Activated CD4-positive, alpha-beta T cell treated with anti-CD3 and anti-CD28 coated beads, Interleukin-2, amount 10 ng/mL, durations not matched to agents 7 days and 5 days (primary cell): Measurements from ENCODE around the gene SLCO3A1. TPM values are rescaled to one million over a fixed set of nuclear protein-coding genes. Genes with fewer than 3 reads are reported as not detected.
"Not testable (repeated sequence)": the region's sequence is repeated elsewhere in the genome, so short reads cannot be mapped to it uniquely, and the experiment has no call there.

Experiments
- CTCF ChIA-PET: fragments of 350-600 bp; sonication (Branson Sonifier 250); formaldehyde crosslinking; loops from one replicate; lab custom pipeline; 2021; ENCODE audit warnings: antibody characterized with exemption; lab: Charles Lee
- POLR2A ChIA-PET: fragments of 350-600 bp; sonication (Branson Sonifier 250); formaldehyde crosslinking; loops from one replicate; lab custom pipeline; 2021; ENCODE audit warnings: antibody characterized with exemption; lab: Charles Lee
- DNase-seq: peaks from one replicate; pipeline ENCODE4 v3.0.0-alpha.2; 2020
- H3K27ac Mint-ChIP-seq: one replicate; pipeline ENCODE4 v1.8.0; 2021; ENCODE audit warnings: mild to moderate bottlenecking, moderate library complexity, mixed read lengths
- H3K27me3 Mint-ChIP-seq: one replicate; pipeline ENCODE4 v1.8.0; 2021; ENCODE audit warnings: mixed read lengths
- H3K36me3 Mint-ChIP-seq: one replicate; pipeline ENCODE4 v1.8.0; 2021; ENCODE audit warnings: low read depth, mixed read lengths
- H3K4me1 Mint-ChIP-seq: one replicate; pipeline ENCODE4 v1.8.0; 2021; ENCODE audit warnings: mixed read lengths
- H3K4me3 Mint-ChIP-seq: one replicate; pipeline ENCODE4 v1.8.0; 2021; ENCODE audit warnings: mild to moderate bottlenecking, moderate library complexity, mixed read lengths
- H3K9me3 Mint-ChIP-seq: one replicate; pipeline ENCODE4 v1.8.0; 2021; ENCODE audit warnings: mixed read lengths
- total RNA-seq, 2 experiments: library from RNA; stranded (reverse); gene quantifications; one replicate each; pipeline ENCODE4 v1.2.3, GENCODE V29; 2021

Gene SLCO3A1
- total RNA-seq, 2 experiments from 2014 or later: 41.8 to 46.8 TPM

DNA sequence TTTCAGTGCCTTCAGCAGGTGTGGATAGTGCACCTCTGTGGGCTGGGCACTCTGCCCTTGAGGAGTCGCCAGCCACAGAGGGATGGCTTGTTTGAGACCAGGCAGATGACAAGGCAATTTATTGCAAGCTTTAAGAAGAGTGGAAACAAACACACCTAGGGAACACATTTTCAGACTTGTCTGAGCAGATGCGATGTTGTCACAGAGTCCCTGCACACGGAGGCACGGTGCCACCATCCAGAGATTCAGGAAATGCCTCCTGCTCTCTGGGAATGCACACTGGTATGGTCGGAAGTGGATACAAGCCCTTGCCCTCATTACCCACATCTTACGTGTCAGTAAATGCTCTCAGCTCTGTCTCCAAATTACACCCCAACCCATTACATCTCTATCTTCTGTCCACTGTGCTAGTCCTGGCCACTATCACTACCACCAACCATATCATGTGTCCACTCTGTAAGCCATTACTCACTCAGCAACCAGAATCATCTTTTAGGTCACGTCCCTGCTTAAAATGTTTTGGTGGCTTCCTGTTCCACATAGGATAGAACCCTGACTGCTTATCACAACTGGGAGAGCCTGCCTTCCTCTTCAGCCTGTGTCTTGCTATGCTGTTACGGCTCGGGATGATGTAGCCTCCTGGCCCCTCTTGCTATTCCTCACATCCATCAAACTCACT is 196.9 kb downstream of the SLCO3A1 start:
- H3K36me3 Mint-ChIP-seq: no peaks in the 10 kb centered on the region
- POLR2A ChIA-PET: no interaction called here
- H3K4me1 Mint-ChIP-seq: no peaks in the 10 kb centered on the region
- no peaks in the 10 kb centered on the region for H3K27me3 Mint-ChIP-seq
- H3K9me3 Mint-ChIP-seq: no peaks in the 10 kb centered on the region
- no peak for DNase-seq
- CTCF ChIA-PET: no interaction called here
- no peak overlapping the region for H3K27ac Mint-ChIP-seq
- no peak overlapping the region for H3K4me3 Mint-ChIP-seq

- no peaks in the 10 kb centered on the region for H3K27me3 Mint-ChIP-seq
- no peak for DNase-seq
- no peak overlapping the region for H3K27ac Mint-ChIP-seq
- H3K4me1 Mint-ChIP-seq: no peaks in the 10 kb centered on the region
- no peak overlapping the region for H3K4me3 Mint-ChIP-seq
- H3K9me3 Mint-ChIP-seq: no peaks in the 10 kb centered on the region
- no peaks in the 10 kb centered on the region for H3K36me3 Mint-ChIP-seq
- POLR2A ChIA-PET: no interaction called here
- CTCF ChIA-PET: no interaction called here
These were observed 198.2 kb downstream of the SLCO3A1 start for GRCh38 chr15:92051716-92052115.

- Mint-ChIP-seq H3K4me3 (no peak overlapping the region), H3K9me3 (no peaks in the 10 kb centered on the region), H3K27me3 (no peaks in the 10 kb centered on the region), H3K4me1 (no peaks in the 10 kb centered on the region), H3K36me3 (no peaks in the 10 kb centered on the region), H3K27ac (no peak overlapping the region)
- no peak for DNase-seq
- ChIA-PET POLR2A (no interaction called here), CTCF (no interaction called here)
These were observed 200.3 kb downstream of the SLCO3A1 start for GRCh38 chr15:92053753-92054316.

- CTCF ChIA-PET: no interaction called here
- POLR2A ChIA-PET: no interaction called here
- Mint-ChIP-seq H3K4me3 (no peak overlapping the region), H3K9me3 (no peaks in the 10 kb centered on the region), H3K27me3 (no peaks in the 10 kb centered on the region), H3K4me1 (no peaks in the 10 kb centered on the region), H3K27ac (peak overlapping the region; percentile 22), H3K36me3 (no peaks in the 10 kb centered on the region)
- DNase-seq: no peak
These were observed 203.4 kb downstream of the SLCO3A1 start for GRCh38 chr15:92056875-92057274.

DNA sequence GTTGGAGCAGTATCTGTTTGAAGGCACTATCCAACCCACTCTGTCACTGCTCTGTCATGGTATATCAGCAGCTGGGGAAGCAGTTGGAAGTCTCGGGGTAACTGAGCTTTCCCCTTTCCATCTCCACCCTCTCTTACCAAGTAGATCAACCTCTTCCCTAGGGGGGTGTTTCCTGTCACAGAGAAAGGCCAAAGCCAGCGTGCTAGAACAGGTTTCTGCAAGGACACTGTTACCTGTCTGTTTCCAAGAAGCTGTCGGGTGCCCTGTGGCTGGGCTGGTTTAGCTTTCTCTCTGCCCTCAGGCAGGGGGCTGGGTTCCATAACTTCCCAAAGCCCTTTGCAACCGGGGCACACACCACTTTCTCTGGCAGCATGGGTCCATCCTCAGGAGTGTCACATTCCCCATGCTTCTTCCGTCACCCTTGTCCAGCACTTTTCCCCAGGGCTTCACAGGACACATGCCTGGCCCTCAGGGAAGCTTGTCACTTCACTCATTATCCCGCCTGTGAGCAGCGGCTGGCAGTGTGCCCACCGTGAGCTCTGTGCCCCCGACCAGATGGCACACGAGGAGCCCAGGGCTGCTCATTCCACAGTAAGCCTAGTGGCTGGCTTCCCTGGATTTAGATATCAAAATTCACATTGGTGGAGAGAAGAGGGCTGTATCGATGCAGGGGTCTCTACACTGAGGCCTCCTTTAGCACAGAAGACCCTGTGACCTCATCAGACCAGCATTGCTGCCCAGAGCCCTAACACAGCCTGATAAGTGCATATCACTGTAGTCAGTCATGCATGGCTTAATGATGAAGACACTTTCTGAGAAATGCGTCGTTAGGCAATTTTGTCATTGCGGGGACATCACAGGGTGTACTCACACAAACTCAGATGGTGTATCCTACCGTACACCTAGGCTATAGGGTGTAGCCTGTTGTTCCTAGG is 205.8 kb downstream of the SLCO3A1 start:
- no peaks in the 10 kb centered on the region for H3K9me3 Mint-ChIP-seq
- no peaks in the 10 kb centered on the region for H3K36me3 Mint-ChIP-seq
- H3K4me3 Mint-ChIP-seq: no peak overlapping the region
- ChIA-PET POLR2A (no interaction called here), CTCF (no interaction called here)
- H3K27ac Mint-ChIP-seq: no peak overlapping the region
- DNase-seq: no peak
- no peaks in the 10 kb centered on the region for H3K27me3 Mint-ChIP-seq
- no peaks in the 10 kb centered on the region for H3K4me1 Mint-ChIP-seq

- H3K9me3 Mint-ChIP-seq, CTCF ChIA-PET, DNase-seq, H3K4me1 Mint-ChIP-seq, H3K36me3 Mint-ChIP-seq, POLR2A ChIA-PET, H3K27me3 Mint-ChIP-seq, H3K4me3 Mint-ChIP-seq, H3K27ac Mint-ChIP-seq: not testable (repeated sequence)
These were observed 206.4 kb downstream of the SLCO3A1 start for GRCh38 chr15:92059971-92060311.

DNA sequence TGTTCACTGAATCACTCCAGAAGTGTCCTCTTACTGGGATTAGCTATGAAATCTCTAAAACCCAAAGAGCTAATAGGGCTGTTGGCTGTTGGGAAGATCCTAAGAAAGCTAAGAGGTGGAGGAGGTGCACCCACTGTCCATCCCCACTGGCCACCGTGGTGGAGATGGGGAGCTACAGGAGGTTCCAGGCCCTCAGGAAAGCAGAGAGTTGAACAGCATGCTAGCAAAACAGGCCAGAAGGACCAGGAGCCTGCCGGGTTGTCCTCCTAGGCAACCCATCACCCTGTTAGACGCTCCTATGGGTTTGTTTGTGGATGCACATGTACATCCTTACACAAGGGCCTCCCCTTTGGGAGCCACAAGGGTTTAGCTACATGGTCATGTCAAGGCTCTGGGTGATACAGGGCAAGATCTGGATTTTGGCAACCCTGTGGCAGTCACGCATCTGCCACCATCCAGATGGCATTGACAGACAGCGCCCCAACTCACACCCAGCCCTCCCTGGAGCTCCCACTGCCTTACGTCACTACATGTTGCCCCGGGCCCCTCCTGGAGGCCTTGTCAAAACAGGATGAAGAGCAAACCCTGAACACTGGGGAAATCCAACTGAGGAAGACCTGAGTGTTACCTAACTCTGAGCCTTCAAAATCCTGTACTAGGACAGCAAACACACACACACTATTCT is 208.1 kb downstream of the SLCO3A1 start:
- ChIA-PET POLR2A (no interaction called here), CTCF (interaction anchor here (1.6 kb wide), 1 partner anchor 21 kb away, joined by 3 read pairs; no protein-coding TSS in a partner anchor)
- no peaks in the 10 kb centered on the region for H3K36me3 Mint-ChIP-seq
- no peak overlapping the region for H3K27ac Mint-ChIP-seq
- DNase-seq: no peak
- H3K27me3 Mint-ChIP-seq: no peaks in the 10 kb centered on the region
- H3K9me3 Mint-ChIP-seq: no peaks in the 10 kb centered on the region
- no peak overlapping the region for H3K4me3 Mint-ChIP-seq
- H3K4me1 Mint-ChIP-seq: no peaks in the 10 kb centered on the region

DNA sequence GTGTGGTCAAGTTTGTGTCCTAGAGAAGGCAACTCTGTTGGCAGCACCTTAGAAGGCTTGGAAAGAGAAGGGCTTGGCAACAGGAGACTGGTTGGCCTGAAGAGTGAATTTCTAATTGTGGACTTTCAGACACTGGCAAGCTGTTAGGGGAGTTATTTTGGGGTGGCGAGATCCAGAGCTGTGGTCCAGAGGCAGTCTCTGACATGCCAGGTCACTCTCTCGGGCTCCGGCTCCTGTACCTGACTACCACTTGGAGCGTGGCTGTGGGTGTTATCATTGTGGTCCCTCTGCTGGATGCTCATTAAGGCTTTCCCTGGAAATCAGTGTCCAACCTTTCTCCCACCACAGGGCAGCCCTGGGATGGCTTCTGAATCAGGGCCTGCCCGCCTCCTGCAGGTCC is 209.0 kb downstream of the SLCO3A1 start:
- CTCF ChIA-PET: interaction anchor here (1.3 kb wide), 1 partner anchor 28 kb away, joined by 5 read pairs; no protein-coding TSS in a partner anchor
- Mint-ChIP-seq H3K4me3 (no peak overlapping the region), H3K9me3 (no peaks in the 10 kb centered on the region)

DNA sequence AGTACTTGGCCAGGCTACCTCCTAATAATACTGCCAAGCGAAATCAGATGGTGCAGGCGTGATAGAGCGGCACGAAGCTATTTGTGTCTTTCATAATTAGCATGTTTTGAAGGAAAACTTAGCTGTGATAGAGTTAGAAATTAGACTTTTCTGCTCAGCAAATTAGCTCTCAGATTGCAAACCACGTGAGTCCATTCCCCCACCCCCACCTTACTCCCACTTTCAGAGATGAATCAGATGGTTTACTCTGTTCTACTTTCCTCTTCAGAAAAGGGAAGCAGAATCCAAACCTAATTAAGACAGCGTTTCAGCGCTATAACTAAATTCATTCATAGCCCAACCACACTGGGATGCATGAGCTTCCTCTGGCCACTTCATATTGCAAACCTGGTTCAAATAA is 214.6 kb downstream of the SLCO3A1 start:
- Mint-ChIP-seq H3K4me1 (peaks cover 25% of the 10 kb centered on the region), H3K27me3 (no peaks in the 10 kb centered on the region), H3K9me3 (no peaks in the 10 kb centered on the region), H3K4me3 (no peak overlapping the region), H3K27ac (no peak overlapping the region), H3K36me3 (no peaks in the 10 kb centered on the region)
- CTCF ChIA-PET: no interaction called here
- POLR2A ChIA-PET: no interaction called here
- DNase-seq: no peak

More for the DNA sequence above, 209.0 kb downstream of the SLCO3A1 start:
- no peaks in the 10 kb centered on the region for H3K36me3 Mint-ChIP-seq
- no peak overlapping the region for H3K27ac Mint-ChIP-seq
- no peak for DNase-seq
- H3K4me1 Mint-ChIP-seq: peaks cover 1% of the 10 kb centered on the region
- H3K27me3 Mint-ChIP-seq: no peaks in the 10 kb centered on the region
- POLR2A ChIA-PET: no interaction called here

DNA sequence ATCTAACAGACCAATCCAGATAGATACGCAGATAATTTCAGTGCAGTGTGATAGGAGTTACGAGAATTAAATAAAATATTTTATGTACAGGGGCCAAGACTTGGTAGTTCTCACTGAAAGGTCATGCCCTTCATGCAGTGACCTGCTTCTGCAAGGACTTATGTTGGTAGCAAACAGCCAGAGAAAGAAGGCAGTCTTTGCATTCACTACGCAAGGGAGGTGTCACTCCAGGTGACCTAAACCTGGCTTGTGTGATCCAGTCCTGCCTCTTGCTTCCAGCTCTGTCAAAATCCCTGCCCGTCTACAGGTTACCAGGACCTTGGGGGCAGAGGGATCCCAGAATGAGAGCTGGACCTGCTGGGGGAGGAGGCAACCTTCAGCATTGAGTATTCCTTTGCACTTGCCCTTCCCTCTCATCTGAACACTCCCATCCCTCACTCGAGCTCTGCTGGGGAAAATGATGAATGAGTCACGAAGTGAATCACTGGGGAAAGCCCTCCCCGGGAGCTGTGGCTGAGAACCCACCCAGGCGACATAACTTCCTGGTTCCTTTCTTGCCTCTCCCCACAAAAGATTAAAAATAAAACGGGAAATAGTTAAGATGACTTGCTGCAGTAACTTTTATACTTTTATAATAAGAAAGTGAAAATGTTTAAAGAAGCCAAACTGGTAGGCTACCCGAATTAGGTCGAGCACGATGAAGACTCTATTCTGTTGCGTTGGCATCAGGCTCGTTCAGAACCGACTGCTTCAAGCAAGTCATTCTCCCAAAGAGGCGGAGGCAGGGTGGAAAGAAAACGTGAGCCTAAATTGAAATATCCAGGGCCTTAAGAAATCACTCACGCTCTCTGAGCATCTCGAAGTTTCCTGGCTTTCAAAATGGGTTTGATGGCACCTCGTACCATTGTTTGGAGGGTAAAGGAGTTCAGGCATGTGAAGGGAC is 216.1 kb downstream of the SLCO3A1 start:
- POLR2A ChIA-PET: no interaction called here
- Mint-ChIP-seq H3K27ac (no peak overlapping the region), H3K9me3 (no peaks in the 10 kb centered on the region), H3K27me3 (no peaks in the 10 kb centered on the region), H3K36me3 (no peaks in the 10 kb centered on the region), H3K4me3 (peak overlapping the region; percentile 20), H3K4me1 (peaks cover 39% of the 10 kb centered on the region)
- no peak for DNase-seq
- CTCF ChIA-PET: interaction anchor here (0.5 kb wide), 1 partner anchor 257 kb away, joined by 3 read pairs; no protein-coding TSS in a partner anchor

DNA sequence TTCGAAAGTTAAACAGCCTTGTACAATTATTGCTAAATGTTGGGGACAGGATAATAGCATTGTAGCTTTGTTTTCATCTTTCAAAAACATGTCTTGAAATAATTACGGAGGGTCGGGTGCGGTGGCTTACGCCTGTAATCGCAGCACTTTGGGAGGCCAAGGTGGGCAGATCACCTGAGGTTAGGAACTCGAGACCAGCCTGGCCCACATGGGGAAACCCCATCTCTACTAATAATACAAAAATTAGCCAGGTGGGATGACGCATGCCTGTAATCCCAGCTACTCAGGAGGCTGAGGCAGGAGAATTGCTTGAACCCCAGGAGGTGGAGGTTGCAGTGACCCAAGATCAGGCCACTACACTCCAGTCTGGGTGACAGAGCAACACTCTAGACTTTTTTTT is 216.7 kb downstream of the SLCO3A1 start:
- DNase-seq, H3K36me3 Mint-ChIP-seq, H3K27me3 Mint-ChIP-seq, H3K9me3 Mint-ChIP-seq, H3K27ac Mint-ChIP-seq, POLR2A ChIA-PET, CTCF ChIA-PET: not testable (repeated sequence)
- Mint-ChIP-seq H3K4me1 (peaks cover 45% of the 10 kb centered on the region), H3K4me3 (peak overlapping the region; percentile 20)
